GM19468 (cell line): ENCODE data around the gene TMC5.

Source experiments
- ATAC-seq: cut with Tn5 transposase; IDR thresholded peaks from one replicate; pipeline ENCODE4 v1.9.1; 2021; ENCODE audit warnings: mild to moderate bottlenecking, moderate library complexity, moderate number of reproducible peaks; ENCODE audit not compliant: unreplicated experiment; ENCODE audit errors: extremely low read depth

TMC5 gene

DNA sequence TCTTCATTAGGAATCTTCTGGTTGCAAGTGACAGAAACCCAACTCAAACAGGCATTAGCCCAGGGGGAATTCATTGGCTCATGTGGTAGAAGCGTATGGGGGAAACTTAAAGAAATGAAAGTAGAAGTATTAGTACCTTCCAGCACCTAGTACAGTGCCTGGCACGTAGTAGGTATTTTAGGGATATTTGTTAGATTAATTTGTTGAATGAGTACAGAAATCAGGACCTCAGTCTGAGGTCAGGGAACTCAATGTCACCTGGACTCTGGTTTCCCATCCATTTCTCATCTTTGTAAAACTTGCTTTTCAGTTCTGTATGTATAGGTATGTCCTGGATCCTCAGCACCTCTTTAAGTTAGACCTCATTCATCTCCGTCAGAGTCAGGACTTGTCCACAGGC is 32.5 kb downstream of the TMC5 start:
- no peak for ATAC-seq

DNA sequence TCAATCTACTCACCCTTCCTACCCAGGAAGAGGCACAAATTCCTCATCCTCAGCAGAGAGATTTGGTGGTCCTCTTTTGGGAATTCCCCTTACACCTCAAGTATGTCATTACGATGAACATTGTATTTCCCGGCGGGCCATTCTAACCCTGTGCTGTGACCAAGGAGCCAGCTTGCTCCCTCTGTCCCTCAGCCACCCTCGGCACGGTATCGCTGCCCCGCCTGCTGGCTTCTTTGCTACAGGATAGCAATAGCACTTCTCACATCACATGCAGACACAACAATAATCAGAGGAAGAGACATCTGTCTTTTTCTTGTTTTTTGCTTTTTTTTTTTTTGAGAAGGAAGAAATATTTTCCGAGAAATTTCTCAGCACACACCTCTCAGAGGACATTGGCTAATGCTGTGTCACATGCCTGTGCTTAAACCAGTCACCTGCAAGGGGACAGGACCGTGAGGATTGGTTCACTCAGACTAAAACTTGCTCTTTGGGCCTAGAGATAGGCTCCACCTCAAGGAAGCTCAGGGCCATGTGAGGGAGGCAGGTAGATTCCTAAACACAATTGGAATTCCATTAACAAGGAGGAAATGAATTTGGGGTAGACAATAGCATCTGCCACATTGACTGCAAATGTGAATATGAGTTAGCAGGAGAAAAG is 41.2 kb downstream of the TMC5 start:
- ATAC-seq = no peak

DNA sequence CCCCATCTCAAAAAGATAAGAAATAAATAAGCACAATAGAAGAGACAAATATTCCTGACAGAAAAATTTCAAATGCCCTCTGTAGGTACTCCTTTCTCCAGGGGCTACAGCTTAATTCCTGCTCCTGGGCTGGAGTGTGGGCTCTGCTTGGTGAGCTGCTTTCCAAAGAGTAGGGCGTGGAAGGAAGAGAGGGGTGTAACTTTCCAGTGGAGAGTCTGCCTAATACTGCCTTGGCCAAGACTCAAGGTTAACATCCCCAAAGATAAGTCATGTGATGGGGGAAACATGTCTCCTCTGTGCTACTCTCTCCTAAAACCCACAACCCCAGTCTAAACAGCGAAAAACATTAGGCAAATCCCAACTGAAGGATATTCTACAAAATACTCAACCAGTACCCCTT is 42.7 kb downstream of the TMC5 start:
- ATAC-seq = no peak

DNA sequence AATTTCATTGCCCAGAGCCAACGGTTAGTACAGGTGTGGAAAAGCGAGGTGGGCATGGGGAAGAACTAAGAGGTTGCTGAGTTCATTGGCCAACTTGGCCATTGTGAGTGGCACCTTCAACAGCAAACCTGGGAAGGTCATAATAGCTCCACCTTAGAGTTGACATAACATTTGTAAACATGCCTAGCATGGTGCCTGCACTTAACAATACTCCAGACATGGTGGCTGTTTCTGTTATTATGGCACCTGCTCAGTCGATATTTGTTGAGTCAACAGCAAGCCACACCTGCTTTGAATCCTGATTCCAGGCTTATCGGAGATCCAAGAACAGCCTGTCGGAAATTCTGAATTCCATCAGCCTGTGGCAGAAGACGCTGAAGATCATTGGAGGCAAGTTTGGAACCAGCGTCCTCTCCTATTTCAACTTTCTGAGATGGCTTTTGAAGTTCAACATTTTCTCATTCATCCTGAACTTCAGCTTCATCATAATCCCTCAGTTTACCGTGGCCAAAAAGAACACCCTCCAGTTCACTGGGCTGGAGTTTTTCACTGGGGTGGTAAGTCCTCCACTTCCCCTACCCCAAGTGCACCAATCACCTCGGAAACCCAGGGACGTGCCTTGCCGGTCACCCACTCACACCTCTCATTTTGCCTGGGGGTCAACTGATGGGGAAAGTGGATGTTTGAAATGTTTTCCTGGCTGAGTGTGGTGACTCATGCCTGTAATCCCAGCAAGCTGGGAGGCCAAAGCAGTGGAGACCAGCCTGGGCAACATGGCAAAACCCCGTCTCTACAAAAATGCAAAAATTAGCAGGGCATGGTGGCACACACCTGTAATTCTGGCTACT is 46.0 kb downstream of the TMC5 start:
- no peak for ATAC-seq

DNA sequence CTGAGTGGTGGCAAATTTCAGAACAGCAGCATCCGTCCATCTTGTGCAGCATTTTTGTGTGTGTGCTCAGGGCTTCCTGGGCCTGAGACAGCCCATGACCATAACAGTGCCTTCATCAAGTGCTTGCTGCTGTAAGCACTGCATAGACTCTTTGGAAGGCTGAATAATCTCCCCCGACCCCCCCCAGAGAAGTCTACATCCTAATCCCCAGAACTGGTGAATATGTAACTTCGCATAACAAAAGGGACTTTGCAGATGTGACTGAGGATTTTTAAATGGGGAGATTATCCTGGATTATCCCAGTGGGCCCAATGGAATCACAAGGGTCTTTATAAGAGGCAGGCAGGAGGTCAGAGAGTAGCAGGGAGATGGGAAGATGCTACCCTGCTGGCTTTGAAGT is 50.6 kb downstream of the TMC5 start:
- ATAC-seq = no peak

DNA sequence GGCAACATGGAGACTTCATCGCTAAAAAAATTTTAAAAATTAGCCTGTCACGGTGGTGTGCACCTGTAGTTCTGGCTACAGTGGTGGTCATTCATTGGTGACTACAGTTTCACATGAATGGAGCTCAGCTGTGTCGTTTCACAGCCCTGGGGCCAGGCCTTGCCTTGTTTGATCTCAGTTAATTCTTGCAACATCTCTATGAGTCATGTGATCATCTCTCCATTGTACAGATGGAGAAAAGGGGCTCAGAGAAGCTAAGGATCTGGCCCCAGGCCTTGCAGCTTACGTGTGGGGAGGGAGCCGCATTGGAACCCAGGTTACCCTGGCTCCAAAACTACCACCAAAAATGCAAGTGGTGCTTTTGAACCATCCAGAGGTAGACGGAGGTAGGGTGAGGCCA is 54.8 kb downstream of the TMC5 start:
- ATAC-seq = no peak

DNA sequence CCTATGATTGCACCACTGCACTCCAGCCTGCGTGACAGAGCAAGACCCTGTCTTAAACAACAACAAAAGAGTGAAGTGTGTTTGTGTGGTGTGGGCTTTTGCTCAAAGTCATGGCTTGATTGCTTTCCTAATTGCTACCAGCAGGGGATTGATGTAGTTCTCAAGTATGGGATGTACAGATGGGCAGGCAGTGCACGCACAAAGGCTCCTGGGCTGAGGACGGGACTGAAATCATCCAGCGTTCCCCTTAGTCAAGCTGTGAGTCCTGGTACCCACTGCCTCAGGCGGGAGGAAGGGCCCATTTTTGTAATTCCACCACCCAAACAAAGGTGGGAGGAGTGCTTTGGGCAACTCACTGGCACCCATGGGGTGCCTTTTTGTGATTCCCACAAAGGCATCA is 56.9 kb downstream of the TMC5 start:
- ATAC-seq = no peak

DNA sequence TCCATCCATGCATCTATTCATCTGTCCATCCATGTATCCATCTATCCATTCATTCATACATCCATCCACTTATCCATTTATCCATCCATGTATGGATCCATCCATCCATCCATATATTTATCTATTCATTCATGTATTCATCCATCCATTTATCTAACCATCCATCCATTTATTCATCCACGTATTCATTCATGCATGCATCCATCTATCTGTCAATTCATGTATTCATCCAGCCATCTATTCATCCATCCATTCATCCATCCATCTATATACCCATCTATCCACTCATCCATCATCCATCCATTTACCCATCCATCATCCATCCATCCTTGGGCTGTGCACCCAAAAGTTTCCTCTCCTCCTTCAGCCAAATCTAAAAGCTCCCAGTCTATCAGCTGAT is 60.8 kb downstream of the TMC5 start:
- ATAC-seq = no peak

DNA sequence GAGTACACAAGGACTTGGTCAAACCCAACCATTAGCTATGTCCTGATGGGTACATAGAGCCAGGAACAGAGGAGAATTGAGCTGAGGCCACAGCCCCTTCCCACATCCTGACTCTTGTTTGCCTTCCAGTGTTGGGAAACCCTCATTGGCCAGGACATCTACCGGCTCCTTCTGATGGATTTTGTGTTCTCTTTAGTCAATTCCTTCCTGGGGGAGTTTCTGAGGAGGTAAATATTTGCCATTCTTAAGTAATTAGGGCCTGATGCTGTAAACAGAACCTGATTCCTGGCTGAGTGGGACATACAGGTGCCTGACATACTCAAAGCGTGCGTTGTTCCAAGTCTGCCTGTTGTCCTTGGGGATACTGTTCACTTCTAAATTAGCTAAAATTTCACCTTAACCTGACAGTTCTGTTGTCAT is 61.6 kb downstream of the TMC5 start:
- no peak for ATAC-seq

DNA sequence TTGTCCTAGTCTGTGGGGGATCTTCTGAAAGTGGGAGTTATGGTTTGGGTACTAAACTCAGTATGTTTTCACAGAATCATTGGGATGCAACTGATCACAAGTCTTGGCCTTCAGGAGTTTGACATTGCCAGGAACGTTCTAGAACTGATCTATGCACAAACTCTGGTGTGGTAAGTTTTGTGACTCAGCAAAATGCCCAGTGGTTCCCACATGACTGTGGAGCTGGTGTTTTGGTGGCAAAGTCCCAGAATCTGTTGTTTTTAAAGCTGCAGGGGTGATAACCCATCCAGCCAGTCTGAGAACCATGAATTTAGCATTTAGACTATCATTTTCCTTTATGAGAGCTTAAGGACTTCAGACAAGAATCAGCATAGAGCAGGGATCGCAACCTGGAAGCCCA is 63.6 kb downstream of the TMC5 start:
- ATAC-seq = no peak

DNA sequence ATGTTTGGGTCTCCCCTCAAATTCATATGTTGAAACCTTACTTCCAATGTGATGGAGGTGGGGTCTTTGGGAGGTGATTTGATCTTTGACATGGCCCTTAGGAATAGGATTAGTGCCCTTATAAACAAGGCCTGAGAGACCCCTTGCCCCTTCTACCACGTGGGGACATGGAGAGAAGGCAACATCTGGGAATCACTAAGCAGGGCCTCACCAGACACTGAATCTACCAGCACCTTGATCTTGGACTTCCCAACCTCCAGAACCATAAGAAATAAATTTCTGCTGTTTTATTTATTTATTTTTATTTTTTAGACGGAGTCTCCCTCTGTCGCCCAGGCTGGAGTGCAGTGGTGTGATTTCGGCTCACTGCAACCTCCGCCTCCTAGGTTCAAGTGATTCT is 64.1 kb downstream of the TMC5 start:
- no peak for ATAC-seq

DNA sequence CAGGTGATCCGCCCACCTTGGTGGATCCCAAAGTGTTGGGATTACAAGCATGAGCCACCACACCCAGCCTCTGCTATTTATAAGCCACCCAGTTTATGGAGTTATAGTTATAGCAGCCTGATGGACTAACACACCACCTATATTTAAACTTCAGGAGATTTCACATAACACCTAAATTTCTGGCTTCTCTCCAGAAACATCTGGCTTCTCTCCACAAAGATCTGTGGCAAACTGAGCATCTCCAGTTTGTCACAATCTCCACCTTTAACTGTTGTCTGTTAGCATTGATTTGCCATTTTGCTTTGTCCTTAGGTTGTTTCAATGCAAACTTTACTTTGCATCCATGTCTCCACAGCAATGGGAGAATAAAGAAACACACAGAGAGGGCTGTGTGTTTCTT is 64.6 kb downstream of the TMC5 start:
- ATAC-seq = no peak

DNA sequence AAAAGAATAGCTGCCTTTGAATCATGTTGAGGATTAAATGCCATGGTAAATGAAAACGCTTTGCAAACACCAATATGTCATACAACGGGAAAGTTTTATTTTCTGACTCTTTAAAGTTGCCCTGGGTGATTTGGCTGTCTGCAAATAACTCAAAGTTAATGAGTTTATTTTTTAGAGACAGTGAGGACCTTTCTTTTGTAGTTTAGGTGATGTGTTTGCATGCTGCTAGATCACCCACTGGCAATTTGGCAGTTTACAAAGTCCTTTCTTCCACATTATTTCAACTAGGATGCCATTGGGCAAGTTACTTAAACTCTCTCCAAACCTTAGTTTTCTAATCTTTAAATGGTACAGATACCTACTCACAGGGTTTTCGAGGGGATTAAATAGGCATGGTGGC is 66.4 kb downstream of the TMC5 start:
- ATAC-seq = no peak

DNA sequence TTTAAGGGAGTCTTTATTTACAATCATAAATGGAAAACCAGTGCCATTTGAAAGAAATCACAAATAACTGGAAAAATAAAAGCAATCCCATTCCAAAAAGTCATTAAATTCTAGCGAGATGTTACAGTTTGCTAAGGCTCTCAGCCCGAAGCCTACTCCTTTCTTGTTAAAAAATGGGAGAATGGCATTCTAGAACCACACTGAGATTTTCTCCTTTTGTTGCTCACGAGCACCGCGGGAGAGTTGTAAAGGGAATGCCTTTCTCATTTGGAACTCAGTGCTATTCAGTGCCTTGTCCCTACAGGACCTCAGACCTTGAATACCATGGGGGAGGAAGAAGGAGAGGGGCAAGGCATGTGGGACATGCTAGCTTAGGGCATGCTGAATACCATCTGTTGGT is 67.9 kb downstream of the TMC5 start:
- ATAC-seq = no peak

DNA sequence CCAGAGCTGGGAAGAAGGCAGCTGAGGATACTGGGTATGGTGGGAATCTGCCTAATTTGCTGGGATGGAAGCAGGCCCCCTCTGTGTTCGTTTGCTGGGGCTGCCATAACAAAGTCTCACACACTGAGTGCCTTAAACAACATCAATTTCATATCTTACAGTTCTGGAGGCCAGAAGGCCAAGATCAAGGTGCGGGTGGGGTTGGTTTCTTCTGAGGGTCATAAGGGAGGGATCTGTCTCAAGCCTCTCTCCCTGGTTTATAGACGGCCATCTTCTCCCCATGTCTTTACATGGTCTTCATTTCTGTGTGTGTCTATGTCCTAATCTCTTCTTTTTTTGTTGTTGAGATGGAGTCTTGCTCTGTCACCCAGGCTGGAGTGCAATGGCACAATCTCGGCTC is 68.4 kb downstream of the TMC5 start:
- no peak for ATAC-seq

DNA sequence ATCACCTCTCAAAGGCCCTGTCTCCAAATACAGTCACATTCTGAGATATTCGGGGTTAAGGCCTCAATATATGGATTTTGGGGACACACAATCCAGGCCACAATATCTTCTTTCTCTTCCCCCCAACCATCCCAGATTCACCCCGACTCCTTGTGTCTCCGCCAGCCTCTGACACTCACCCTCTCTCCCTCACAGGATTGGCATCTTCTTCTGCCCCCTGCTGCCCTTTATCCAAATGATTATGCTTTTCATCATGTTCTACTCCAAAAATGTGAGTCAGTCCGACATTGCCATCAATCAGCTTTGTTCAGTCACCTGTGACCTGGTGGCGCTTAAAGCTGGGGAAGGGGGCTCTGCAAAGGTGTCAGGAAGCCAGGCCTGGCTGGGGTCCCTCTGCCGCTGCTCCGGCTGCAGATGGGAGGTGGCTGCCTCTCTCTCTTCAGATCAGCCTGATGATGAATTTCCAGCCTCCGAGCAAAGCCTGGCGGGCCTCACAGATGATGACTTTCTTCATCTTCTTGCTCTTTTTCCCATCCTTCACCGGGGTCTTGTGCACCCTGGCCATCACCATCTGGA is 69.2 kb downstream of the TMC5 start:
- ATAC-seq = no peak

DNA sequence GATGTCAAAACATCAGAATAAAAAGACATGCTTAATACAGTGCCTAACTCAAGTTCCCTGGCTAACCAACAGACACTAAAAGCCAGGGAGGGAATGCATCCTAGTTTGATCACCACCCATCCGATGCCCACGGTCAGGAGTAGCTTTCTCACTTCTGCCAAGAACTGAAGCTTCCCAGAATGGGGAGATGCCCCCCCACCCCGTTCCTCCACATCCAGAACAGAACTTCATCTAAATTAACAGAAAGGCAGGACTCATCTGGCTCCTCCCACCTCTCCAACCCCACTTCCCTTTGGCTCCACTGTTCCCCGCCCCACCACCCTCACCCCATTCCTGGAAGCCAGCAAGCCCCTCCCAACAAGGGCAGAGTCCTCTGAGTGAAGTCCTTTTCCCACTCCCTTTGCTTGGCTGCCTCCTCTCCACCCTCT is 70.5 kb downstream of the TMC5 start:
- ATAC-seq = no peak

DNA sequence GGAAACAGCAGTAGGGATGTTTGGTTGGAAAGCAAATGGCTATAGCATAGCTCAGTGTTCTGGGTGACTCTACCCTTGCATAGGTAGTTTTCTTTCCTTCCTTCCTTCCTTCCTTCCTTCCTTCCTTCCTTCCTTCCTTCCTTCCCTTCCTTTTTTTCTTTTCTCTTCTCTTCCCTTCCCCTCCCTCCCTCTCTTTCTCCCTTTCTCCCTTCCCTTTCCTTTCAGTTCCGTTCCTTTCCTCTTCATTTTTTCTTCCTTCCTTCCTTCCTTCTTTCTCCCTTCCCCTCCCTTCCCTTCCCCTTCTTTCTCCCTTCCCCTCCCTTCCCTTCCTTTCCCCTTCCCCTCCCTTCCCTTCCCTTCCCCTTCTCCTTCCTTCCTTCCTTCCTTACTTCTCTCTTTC is 72.9 kb downstream of the TMC5 start:
- no peak for ATAC-seq

DNA sequence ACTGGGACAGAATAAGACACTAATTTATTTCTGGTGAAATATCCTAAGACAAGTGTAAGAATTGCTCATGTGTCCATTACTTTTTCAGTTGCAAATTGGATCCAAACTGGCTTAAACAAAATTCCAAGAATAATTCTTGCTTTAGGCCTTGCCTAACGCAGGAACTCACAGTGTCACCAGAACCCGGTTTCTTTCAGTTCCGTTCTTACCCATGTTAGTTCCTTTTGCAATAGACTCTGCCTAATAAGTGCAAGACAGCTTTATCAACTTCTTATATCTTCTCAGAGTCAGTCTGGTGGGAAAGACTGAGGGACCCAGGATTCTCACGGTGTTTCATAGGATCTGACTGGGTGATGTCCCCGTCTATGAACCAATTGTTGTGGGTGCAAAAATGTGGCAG is 79.5 kb downstream of the TMC5 start:
- no peak for ATAC-seq

DNA sequence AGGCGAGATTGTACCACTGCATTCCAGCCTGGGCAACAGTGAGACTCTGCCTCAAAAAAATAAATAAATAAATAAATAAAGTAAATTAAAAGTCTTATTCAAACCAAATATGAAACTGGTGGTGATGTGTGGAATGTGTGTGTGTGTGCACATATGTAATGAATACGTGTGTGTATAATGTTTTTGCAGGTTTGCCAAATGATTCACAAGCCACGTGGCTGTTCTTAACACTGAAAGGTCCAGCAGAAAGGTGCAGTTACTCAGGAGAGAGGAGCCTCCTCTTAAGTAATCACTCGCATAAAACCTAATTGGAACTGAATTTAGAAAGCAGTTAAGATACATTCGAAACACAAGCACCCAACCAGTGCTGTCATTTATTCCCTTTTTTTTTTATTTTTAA is 81.3 kb downstream of the TMC5 start:
- ATAC-seq = no peak

DNA sequence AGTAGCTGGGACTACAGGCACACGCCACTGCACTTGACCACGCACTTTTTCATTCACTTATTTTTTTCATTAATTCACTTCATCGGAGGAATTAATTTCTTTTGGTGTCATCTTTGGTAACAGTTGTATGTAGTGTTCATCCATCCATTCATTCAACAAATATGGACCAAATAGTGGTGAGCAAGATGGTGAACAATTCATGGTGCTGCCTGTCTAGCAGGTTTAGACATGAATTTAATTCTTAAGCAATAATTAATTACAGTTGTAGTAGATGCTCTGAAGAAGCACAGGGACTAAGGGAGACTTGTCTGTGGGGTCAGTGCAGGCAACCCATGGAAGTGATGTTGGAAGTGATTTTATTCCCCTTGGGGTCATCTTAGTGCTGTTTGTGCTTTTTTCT is 81.8 kb downstream of the TMC5 start:
- no peak for ATAC-seq
